ENCODE data around the gene SPATA25.
"Not testable (repeated sequence)": the region's sequence is repeated elsewhere in the genome, so short reads cannot be mapped to it uniquely, and the experiment has no call there.

Gene SPATA25, protein sequence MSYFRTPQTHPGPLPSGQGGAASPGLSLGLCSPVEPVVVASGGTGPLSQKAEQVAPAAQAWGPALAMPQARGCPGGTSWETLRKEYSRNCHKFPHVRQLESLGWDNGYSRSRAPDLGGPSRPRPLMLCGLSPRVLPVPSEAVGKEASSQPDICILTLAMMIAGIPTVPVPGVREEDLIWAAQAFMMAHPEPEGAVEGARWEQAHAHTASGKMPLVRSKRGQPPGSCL

DNA sequence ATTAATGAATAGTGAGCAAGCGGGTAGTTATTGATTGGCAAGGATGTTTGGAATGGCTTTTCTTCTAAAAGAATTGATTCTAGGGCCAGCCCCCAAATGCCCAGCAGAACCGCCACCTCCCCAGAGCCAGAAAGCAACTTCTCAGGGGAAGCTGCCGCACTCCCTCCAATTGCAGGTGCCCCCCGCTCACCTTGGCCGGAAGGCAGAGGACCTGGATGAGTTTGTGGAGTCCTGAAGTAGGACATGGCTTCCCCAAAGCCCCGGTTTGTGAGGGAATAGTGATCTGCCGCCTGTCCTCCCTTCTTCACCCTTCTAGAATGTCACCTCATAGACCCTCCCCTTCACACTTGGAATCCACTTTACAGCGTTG, at the start of gene SPATA25:
Gene SPATA25 (minus strand): TSS at position 277 of the 370 bp plus-strand sequence. CDS start 32 bp downstream, at position 245.
- Histone ChIP-seq H3K27ac (no peak within 1 kb of the TSS), H3K4me3 (no peak within 1 kb of the TSS)
- DNase-seq (ENCODE audit: low spot score) = no peak
- TF ChIP-seq, protein P1, sequence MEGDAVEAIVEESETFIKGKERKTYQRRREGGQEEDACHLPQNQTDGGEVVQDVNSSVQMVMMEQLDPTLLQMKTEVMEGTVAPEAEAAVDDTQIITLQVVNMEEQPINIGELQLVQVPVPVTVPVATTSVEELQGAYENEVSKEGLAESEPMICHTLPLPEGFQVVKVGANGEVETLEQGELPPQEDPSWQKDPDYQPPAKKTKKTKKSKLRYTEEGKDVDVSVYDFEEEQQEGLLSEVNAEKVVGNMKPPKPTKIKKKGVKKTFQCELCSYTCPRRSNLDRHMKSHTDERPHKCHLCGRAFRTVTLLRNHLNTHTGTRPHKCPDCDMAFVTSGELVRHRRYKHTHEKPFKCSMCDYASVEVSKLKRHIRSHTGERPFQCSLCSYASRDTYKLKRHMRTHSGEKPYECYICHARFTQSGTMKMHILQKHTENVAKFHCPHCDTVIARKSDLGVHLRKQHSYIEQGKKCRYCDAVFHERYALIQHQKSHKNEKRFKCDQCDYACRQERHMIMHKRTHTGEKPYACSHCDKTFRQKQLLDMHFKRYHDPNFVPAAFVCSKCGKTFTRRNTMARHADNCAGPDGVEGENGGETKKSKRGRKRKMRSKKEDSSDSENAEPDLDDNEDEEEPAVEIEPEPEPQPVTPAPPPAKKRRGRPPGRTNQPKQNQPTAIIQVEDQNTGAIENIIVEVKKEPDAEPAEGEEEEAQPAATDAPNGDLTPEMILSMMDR (IDR thresholded peaks at IDR 0.05) = no peak

DNA sequence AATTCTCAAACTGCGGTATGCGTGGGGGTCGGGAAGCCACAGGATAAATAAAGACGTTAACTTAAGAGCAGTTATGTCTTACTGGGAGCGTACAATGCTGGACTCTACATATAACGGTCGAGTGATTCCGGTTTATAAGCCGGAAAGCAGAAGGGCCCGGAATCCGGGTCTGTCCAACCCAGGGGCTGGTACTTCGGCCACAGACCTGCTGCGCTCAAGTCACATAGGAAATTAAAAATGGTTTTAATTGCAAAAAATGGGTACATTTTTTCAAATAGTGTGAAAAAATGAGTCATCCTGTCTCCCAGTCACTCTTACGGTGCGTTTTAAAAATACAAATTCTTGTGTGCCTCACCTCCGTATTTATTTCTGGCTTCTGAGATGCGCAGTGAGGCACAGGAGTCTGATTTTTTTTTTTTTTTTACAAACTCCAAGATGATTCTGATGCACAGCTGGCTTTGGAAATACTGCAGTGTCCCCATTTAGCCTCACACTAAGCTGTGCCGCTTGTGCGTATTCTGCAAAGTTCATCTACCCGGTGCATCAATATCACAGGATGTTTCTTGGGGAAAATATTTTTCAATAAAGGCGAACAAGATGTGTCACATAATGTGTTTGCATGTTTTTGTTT, 48.1 kb upstream of the SPATA25 start:
- Histone ChIP-seq H3K27ac (peak overlapping the region; percentile 90 to 100), H3K4me3 (peak overlapping the region; percentile 89)
- TF ChIP-seq, protein P1 (IDR thresholded peaks at IDR 0.05) = no peak
- DNase-seq (ENCODE audit: low spot score) = no peak

DNA sequence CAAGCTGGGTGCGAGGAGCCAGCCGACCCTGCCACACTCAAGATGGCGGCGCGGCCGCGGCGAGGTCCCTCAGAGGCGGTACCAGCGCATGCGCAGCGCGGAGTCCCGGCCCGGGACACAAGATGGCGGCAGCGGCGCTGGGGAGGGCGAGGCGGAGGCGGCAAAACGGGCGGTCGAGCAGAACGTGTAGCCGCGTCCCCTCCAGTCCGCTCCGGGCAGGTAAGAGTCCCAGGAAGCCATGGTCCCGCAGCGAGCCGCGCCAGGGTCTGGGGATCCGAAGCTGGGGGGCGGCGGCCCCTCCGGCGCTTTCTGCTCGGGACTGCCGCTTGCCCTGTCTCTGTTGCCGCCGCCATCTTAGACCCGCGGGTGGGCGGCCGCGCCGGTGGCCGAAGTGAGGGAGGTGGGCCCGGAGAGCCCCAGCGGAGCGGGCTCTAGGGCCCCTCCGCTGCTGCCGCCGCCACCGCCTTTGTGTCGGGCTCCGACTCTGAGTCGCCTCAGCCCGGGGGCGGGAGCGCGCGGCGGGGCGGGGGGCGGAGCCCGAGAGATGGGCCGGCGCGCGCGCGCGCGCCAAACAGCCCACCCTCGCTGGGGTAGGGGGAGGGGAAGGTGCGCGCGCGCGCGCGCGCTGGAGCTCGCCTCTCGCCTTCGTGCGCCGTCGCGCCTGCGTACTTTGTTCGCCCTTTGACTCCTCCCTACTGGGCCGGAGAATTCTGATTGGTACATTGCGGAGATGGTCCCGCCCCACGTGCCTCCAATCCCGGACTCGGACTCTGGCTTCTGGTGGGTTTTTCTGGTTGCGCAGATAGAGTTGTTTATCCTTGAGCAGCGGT, 47.4 kb upstream of the SPATA25 start, which contains the start of gene PCIF1:
Gene PCIF1 (plus strand): TSS at position 98 of the 830 bp plus-strand sequence. CDS start 4,317 bp downstream, outside the sequence.
- H3K4me3 ChIP-seq = peak within 1 kb of the TSS; percentile 89
- peak; percentile 98 for DNase-seq (ENCODE audit: low spot score)
- H3K27ac ChIP-seq = peak within 1 kb of the TSS; percentile 98 to 100
- TF ChIP-seq, protein P1 (IDR thresholded peaks at IDR 0.05) = no peak

DNA sequence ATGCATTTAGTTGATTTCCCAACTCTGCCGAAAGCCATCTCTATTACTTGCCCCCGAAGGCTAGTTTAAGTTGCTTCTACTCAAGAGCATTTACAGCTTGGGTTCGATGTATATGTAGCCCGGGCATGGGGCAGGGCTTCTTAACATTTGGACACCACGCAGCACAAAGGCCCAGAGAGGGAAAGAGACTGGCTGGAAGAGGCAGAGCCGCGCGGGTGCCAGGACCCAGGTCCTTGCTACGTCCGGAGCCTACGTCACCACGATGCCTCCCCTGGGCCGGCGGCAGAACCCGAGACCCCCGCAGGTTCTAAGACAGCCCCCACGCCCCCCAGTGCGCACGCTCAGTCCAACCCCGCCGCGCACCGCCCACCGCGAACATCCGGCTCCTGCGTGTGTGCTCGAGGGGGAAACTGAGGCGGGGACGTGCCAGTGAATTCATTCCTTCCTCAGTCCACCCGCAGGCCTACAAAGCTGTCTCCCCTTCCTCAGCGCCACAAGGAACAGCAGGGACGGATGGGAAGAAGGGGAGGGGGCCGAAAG, 46.7 kb upstream of the SPATA25 start:
- TF ChIP-seq, protein P1 (IDR thresholded peaks at IDR 0.05) = no peak
- Histone ChIP-seq H3K27ac (peak overlapping the region; percentile 98 to 100), H3K4me3 (peak overlapping the region; percentile 89)
- peak; percentile 87 for DNase-seq (ENCODE audit: low spot score)

DNA sequence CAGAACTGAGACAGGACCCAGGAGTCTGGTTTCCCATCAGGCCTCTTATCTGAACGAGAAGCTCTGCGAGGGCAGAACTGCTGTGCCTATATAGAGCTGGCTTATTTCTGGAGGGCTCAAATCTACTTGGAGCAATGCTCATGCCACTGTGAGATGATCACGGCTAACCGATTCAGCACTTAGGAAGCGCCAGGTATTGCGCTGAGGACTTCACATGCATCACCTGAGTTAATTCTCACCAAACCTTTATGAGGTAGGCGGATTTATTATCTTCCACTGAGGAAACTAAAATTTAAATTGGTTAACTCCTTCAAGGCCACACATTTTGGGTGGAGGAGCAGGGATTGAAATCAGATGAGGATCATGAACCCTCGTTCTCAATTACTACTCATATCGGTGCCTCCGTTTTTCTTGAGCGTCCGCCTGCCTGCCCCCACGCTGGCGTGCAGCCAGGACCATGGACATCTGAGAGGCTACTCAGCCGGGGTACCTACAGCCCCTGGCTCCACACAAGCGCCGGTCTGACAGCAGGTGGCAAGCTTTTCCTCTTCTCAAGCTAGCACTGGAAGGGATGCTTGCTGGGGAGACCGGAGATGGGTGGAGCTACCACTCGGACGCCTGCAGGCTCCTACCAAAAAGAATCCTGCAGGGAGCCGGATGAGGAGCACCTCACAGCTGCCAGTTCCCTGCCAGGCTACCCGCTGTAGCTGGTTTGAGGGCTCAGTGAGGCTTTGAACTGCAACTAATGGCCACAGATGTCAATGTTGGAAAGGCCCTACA, 46.0 kb upstream of the SPATA25 start:
- TF ChIP-seq, protein P1 (IDR thresholded peaks at IDR 0.05) = no peak
- H3K4me3 ChIP-seq = peak overlapping the region; percentile 89
- no peak for DNase-seq (ENCODE audit: low spot score)
- H3K27ac ChIP-seq = peak overlapping the region; percentile 98 to 100

DNA sequence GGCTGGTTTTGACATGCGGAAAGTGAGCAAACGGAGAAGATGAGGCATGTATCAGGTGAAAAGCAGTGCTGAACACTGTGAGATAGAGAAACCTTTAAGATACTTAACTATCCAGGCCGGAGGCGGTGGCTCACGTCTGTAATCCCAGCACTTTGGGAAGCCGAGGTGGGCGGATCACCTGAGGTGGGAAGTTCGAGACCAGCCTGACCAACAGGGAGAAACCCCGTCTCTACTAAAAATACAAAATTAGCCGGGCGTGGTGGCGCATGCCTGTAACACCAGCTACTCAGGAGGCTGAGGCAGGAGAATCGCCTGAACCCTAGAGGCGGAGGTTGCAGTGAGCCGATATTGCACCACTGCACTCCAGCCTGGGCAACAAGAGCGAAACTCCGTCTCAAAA, 44.3 kb upstream of the SPATA25 start:
- DNase-seq (ENCODE audit: low spot score) = not testable (repeated sequence)

More for the DNA sequence above, 44.3 kb upstream of the SPATA25 start:
- H3K27ac ChIP-seq, H3K4me3 ChIP-seq: not testable (repeated sequence)
